MM.1S (cell line): ENCODE data around the gene KRT78.

Experiments used
- CTCF ChIP-seq: fragments of 300-600 bp; sonication (generic); IDR thresholded peaks from 2 replicates; pipeline ENCODE4 v1.5.1; 2016; ENCODE audit warnings: antibody characterized with exemption, low read length, mixed read lengths
- EZH2 ChIP-seq: fragments of 300-600 bp; sonication (generic); optimal IDR thresholded peaks from 2 replicates; pipeline ENCODE3; 2017; ENCODE audit warnings: low read depth, mild to moderate bottlenecking, antibody characterized with exemption, low read length, mixed read lengths

GRCh38 chr12:52862023-52862422 is 13.2 kb upstream of the KRT78 start:
- no peak for TF ChIP-seq CTCF
- TF ChIP-seq EZH2 = no peak
